OCI-M2 (cell line): ENCODE measurements around the gene MFSD1.

Experiments
- DNase-seq: peaks from one replicate; lab custom pipeline; 2025; ENCODE audit not compliant: unreplicated experiment; lab: John Stamatoyannopoulos, UW

MFSD1 gene

GRCh38 chr3:158809642-158810041 lies 7.8 kb downstream of the MFSD1 start:
- DNase-seq, result peak; percentile 6

DNA sequence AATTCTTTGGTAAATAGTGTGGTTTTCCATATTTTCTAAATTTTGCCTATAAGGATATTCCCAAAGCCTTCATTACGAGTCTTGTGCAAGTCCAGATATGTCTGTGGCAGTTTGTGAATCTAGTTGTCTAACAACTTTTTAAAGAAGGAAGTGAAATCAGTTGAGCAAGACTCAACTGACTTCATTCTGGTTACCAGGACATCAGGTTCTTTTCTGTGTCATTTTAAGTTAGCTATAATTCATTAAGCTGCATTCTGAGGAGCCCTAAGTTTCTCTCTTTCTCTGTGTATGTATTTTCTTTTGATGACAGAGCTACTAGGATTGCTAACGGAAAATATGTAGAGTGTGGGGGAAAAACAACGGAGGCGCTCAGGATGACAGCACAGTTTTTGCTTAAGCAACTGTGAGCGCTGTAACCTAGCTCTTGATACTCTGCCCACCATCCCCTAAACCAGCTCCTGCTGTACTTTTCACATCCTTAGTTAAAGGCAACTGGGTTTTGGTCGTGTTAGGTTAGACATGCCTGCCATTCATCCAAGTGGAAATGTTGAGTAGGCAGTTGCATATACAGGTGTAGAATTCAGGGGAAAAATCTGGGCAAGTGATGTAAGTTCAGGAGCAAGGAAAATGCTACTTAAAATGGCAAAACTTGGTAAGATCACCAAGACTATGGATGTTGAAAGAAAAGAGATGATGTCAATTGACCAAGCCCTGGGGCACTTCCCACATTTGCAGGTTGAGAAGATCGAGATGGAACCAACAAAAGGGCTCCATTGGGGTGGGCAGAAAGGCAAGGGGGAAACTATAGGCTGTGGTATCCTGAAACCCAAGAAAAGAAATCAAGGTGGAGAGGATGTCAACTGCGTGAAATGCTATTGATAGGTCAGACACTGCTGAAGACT lies 9.2 kb downstream of the MFSD1 start:
- no peak for DNase-seq

DNA sequence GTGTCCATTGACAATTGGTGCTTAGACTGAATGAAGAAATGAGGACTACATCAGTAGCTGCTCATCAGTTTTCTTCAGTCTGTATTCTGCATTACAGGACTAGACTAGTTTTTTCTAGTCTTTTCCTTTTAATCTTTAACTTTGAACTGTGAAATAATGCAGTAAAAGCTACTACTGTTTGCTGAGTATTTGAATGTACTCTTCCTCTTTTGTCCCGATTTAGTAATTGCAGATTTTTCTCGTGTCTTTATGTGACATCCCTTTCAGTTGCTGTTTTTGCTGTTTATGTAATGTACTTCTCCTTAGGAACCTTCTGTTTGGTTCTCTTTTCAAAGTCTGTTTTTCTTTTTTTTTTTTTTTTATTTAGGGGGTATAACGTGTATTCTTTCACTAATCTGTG lies 17.4 kb downstream of the MFSD1 start:
- no peak for DNase-seq

DNA sequence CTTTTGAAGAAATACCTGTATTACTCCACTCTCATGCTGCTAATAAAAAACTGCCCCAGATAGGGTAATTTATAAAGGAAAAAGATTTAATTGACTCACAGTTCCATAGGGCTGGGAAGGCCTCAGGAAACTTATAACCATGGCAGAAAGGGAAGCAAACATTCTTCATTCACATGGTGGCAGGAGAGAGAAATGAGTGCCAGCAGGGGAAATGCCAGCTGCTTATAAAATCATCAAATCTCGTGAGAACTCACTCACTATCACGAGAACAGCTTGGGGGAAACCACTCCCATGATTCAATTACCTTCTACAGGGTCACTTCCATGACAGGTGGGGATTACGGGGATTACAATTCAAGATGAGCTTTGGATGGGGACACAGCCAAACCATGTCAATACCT lies 18.7 kb downstream of the MFSD1 start:
- DNase-seq, result no peak

GRCh38 chr3:158821847-158822246 lies 20.0 kb downstream of the MFSD1 start:
- no peak for DNase-seq

GRCh38 chr3:158823426-158823825 lies 21.6 kb downstream of the MFSD1 start:
- DNase-seq, result no peak

DNA sequence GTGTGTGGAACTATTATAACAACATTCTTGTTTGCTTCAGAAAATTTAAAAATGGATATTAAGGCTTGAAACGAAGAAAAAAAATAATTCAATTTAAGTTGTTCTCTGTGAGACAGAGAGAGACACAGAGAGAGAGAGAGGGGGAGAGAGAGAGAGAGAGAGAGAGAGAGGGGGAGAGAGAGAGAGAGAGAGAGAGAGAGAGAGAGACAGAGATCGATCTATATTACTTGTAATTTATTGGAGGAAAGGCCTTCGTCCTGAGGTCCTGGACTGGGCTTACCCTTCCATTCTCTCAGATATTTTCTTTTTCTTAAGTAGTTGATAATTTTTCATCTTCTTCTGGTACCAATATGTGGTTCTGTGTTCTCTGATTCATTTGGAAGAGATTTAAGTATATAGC lies 25.9 kb downstream of the MFSD1 start:
- DNase-seq, result no peak

DNA sequence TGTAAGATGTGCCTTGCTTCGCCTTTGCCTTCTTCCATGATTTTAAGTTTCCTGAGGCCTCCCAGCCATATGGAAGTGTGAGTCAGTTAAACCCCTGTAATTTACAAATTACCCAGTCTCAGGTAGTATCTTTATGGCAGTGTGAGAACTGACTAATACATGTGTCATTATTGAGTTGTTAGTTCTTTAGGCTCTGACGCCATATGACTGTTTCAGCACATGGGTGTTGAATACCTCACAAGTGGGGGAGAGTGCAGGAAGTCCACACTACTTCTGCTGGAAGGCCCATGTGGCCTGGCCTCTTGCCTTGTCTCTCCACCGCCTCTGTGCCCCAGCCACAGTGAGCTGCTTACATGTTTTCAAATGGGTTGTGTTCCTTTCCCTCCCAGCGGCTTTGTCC lies 28.5 kb downstream of the MFSD1 start:
- no peak for DNase-seq

- no peak for DNase-seq
Observed at GRCh38 chr3:158831861-158832260, 30.0 kb downstream of the MFSD1 start.

- DNase-seq, result no peak
Observed at GRCh38 chr3:158835631-158836030, 33.8 kb downstream of the MFSD1 start.

- no peak for DNase-seq
Observed at GRCh38 chr3:158836312-158836711, 34.5 kb downstream of the MFSD1 start.

DNA sequence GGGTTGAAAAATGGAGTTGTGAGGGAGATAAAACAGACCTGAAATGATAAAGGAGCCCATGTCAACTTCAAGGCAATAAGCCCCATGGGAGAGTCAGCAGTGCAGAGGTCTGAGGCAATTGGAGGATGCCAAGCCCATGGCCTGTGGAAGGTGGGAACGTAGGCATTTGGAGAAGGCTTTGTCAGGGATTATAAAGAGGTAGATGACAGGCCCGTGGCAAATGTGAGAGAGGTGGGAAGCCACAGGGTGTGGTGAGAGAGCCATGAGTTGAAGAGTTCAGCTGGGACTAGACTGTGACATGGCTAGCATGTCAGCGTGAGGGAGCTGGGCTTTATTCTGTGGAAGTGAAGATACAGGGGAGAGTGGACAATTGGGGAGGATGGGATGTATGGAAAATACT lies 35.4 kb downstream of the MFSD1 start:
- no peak for DNase-seq

GRCh38 chr3:158839966-158840365 lies 38.1 kb downstream of the MFSD1 start:
- DNase-seq, result no peak

- no peak for DNase-seq
Observed at GRCh38 chr3:158841387-158841786, 39.5 kb downstream of the MFSD1 start.

DNA sequence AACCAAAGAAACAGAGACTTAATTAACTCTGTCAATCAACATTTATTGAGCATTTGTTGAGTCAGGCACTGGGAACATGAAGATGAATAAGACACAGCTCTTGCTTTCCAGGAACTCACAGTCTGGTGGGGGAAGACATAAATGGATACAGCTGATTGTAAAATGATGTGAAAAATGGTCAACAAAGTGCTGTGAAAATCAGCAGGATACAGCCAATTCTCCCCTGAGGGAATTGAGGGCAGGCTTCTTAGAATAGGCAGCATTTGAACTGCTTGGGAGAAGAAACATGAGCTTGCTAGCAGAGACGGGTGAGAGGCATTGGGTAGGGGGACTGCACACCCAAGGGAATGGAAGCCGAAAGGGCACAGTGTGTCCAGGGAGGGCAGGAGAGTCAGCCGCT lies 41.1 kb downstream of the MFSD1 start:
- no peak for DNase-seq

- DNase-seq, result no peak
Observed at GRCh38 chr3:158845765-158846350, 44.0 kb downstream of the MFSD1 start.

DNA sequence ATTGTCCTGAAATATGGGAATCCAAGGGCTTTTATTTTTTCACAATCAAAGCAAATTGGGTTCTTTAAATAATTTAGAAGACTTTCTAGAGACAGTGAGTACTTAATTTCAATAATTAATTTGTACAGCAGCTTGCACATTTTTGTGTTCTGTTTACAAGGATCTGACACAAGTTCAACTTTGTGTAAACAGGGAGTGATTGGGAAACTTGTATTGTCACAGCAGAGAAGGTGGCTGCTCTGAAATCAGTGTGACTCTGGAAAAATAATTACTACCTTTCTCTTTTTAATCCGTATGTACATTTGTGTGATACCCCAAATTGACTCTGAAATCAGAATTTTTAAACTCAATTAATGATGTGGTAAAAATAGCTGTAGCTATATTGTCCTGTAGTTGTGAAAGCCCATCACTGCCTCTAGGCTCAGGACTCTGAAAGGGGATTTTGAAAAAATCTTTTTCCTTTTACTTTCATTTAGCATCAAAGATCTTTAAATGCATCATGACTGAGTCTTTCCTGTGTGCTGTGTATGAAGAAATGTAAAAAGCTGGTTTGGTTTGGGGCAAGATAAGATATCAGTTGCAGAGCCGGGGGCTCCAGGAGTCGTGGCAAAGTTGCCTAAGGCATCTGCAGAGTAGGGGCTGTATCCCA lies 45.1 kb downstream of the MFSD1 start:
- no peak for DNase-seq

DNA sequence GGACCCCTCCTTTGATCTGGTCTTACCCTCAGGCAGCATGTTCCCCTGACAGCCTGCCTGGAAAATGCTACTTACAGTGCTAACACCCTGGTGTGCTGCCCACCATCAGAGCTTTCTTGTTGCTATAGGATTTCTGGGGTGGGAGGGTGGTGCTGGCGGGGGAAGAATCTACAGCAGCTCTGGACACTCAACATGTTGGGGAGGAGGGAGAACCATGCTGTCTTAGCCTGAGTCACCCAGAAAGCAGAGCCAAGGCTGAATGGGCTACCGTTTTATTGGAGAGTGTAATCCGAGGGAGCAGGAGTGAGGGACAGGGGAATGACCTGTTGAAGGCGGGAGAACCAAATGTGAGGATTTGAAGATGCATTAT lies 45.6 kb downstream of the MFSD1 start:
- no peak for DNase-seq

- DNase-seq, result no peak
Observed at GRCh38 chr3:158847885-158848284, 46.0 kb downstream of the MFSD1 start.

- no peak for DNase-seq
Observed at GRCh38 chr3:158849757-158850156, 47.9 kb downstream of the MFSD1 start.

DNA sequence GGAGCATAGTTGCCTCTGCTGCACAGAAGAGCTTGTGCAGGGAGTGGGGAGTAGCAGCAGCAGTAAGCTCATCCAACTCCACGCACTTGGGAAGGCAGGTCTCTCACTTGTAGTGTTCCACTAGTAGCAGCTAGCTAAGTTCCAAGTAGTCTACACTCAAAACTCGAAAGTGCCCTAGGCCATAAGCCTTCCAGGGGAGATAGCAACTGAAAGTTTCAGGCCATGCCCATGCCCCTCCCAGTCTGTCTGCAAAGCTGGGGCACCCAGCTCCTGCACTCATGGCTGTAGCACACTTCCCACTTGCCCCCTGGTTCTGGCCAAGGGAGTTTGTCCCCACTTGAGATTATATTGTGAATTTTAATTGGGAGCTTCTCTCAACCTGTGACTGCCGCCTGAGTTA lies 57.5 kb downstream of the MFSD1 start:
- DNase-seq, result no peak

- no peak for DNase-seq
Observed at GRCh38 chr3:158863247-158863646, 61.4 kb downstream of the MFSD1 start.
